GM12878 (cell line): ENCODE data around the gene PRRT4. TPM values are rescaled to one million over a fixed set of nuclear protein-coding genes. Genes with fewer than 3 reads are reported as not detected.

ENCODE experiments used
- ATAC-seq: fragments of 200-7000 bp; cut with Tn5 transposase; 3 replicates; pipeline ENCODE4 v1.9.1; 2020; ENCODE audit warnings: mild to moderate bottlenecking, moderate library complexity
- BruUV-seq: library from RNA; stranded (reverse); fragments of 400-500 nt; replicated peaks from 2 replicates; lab custom pipeline; 2021; lab: Mats Ljungman, UMichigan
- CTCF ChIA-PET: fragments of 300-600 bp; sonication (Branson Sonifier 250); formaldehyde crosslinking; extraction: SDS; loops from one replicate; lab custom pipeline; 2021; ENCODE audit warnings: inconsistent platforms; lab: Yijun Ruan, JAX
- POLR2A ChIA-PET: fragments of 350-600 bp; formaldehyde crosslinking; extraction: SDS; loops from one replicate; lab custom pipeline; 2021; ENCODE audit warnings: inconsistent platforms; lab: Charles Lee
- RAD21 ChIA-PET: fragments of 300-600 bp; sonication (Branson Sonifier 250); formaldehyde crosslinking; loops from one replicate; lab custom pipeline; 2023; ENCODE audit warnings: antibody characterized with exemption; ENCODE audit not compliant: unreplicated experiment; lab: Charles Lee
- SMC1A ChIA-PET: fragments of 300-600 bp; sonication (Branson Sonifier 250); formaldehyde crosslinking; loops from one replicate; lab custom pipeline; 2023; ENCODE audit not compliant: unreplicated experiment, uncharacterized antibody; lab: Charles Lee
- DNase-seq: peaks from one replicate; pipeline ENCODE4 v3.0.0-alpha.2; 2011; ENCODE audit warnings: low read depth, low spot score
- FAIRE-seq: peaks from 3 replicates; lab custom pipeline; 2011; peaks lifted over from hg19 to GRCh38; lab: Jason Lieb, UNC
- H2AFZ ChIP-seq: 2 replicates; pipeline ENCODE4 v1.6.0; 2011; ENCODE audit warnings: low read depth, low read length, control low read depth; ENCODE audit not compliant: control insufficient read depth
- H3K27ac ChIP-seq: 2 replicates; pipeline ENCODE4 v1.5.1; 2011; ENCODE audit warnings: control low read depth; ENCODE audit not compliant: control insufficient read depth, insufficient read depth
- H3K27me3 ChIP-seq, 2 experiments: replicated peaks in 1 of 2; 2 replicates each; pipeline versions ENCODE4 v1.6.0 to v1.6.1; 2011; ENCODE audit warnings: low read length in 1 of 2; ENCODE audit not compliant: control insufficient read depth in 2 of 2, insufficient read depth in 2 of 2
- H3K36me3 ChIP-seq, 2 experiments: 2 replicates each; pipeline ENCODE4 v1.5.1; 2011; ENCODE audit warnings: low read length in 1 of 2; ENCODE audit not compliant: control insufficient read depth in 2 of 2, insufficient read depth in 2 of 2
- H3K4me1 ChIP-seq: 2 replicates; pipeline ENCODE4 v1.6.1; 2011; ENCODE audit warnings: mild to moderate bottlenecking, low read length, moderate library complexity, mixed read lengths; ENCODE audit not compliant: control insufficient read depth, insufficient read depth
- H3K4me2 ChIP-seq: 2 replicates; pipeline ENCODE4 v1.6.0; 2011; ENCODE audit warnings: control low read depth; ENCODE audit not compliant: control insufficient read depth, insufficient read depth
- H3K4me3 ChIP-seq: fragments of 200-600 bp; sonication (generic); 2 replicates; pipeline ENCODE4 v1.5.1; 2016
- H3K79me2 ChIP-seq: 2 replicates; pipeline ENCODE4 v1.6.0; 2011; ENCODE audit warnings: low read length; ENCODE audit not compliant: control insufficient read depth, insufficient read depth
- H3K9ac ChIP-seq: 2 replicates; pipeline ENCODE4 v1.8.0; 2011; ENCODE audit warnings: low read length, control low read depth, mixed read lengths; ENCODE audit not compliant: control insufficient read depth, insufficient read depth
- H3K9me3 ChIP-seq: replicated peaks from 3 replicates; pipeline ENCODE4 v1.5.1; 2011; ENCODE audit warnings: mild to moderate bottlenecking, low read length; ENCODE audit not compliant: control insufficient read depth, insufficient read depth
- H4K20me1 ChIP-seq: 2 replicates; pipeline ENCODE4 v1.6.0; 2011; ENCODE audit not compliant: control insufficient read depth, insufficient read depth
- BHLHE40 ChIP-seq, 2 experiments: fragments of 450-650 bp in 1 of 2; IDR thresholded peaks; 2 replicates each; pipeline ENCODE4 v1.6.1; 2011 to 2017; ENCODE audit warnings: low read depth in 2 of 2, borderline replicate concordance in 1 of 2, improper control_type of control experiment in 1 of 2, low read length in 1 of 2, mild to moderate bottlenecking in 1 of 2
- KAT2A ChIP-seq: conservative IDR thresholded peaks from 2 replicates; pipeline ENCODE4 v1.6.1; 2011; ENCODE audit warnings: low read depth, low read length; ENCODE audit not compliant: control insufficient read depth
- KDM1A ChIP-seq: fragments of 200-600 bp; sonication (generic); IDR thresholded peaks from 2 replicates; pipeline ENCODE4 v1.6.1; 2016; ENCODE audit warnings: borderline replicate concordance
- RAD51 ChIP-seq: fragments of 450-650 bp; IDR thresholded peaks from 2 replicates; pipeline ENCODE4 v1.6.1; 2016; ENCODE audit warnings: moderate library complexity, mild to moderate bottlenecking, inconsistent platforms
- YY1 ChIP-seq: IDR thresholded peaks from 2 replicates; pipeline ENCODE4 v1.6.1; 2011; ENCODE audit warnings: low read depth, mild to moderate bottlenecking, low read length
- WGBS: methylation state at CpG from one replicate; pipeline ENCODE4 v1.1.6; 2016; ENCODE audit warnings: low lambda C conversion rate; ENCODE audit not compliant: insufficient replicate concordance, insufficient coverage; ENCODE audit errors: missing lambda C conversion rate; 5-methylcytosine and 5-hydroxymethylcytosine counted together
- in situ Hi-C: fragments of 300-500 bp; cut with MboI; formaldehyde crosslinking; loops from 9 replicates; pipeline ENCODE4 v1.14.3; 2018; ENCODE audit warnings: mixed read lengths
- intact Hi-C: fragments of 100-400 bp; cut with micrococcal nuclease; formaldehyde crosslinking; loops from one replicate; pipeline ENCODE4 v1.14.2; 2022; ENCODE audit not compliant: unreplicated experiment
- polyA plus RNA-seq, 11 experiments: library from polyadenylated mRNA; depleted of rRNA in 4 of 11; unstranded in 6 of 11; stranded (reverse) in 5 of 11; fragments of >200 nt; fragmentation: Nextera tagmentation in 4 of 11; fragmentation: Illumina TruSeq in 1 of 11; extraction: Ambion mirVana in 4 of 11; extraction: Trizol in 1 of 11; gene quantifications; 1 replicate in 1 of 11; 2 replicates in 10 of 11; pipeline versions ENCODE4 v1.2.1 to v1.2.3, GENCODE V29; 2011 to 2016; ENCODE audit warnings: inconsistent platforms in 2 of 11, missing spikeins in 2 of 11, low read depth in 1 of 11
- total RNA-seq, 4 experiments: library from RNA; depleted of rRNA in 3 of 4; stranded (reverse); fragments of >200 nt in 3 of 4; fragmentation: Illumina TruSeq in 1 of 4; extraction: Trizol in 1 of 4; gene quantifications; 2 replicates each; pipeline versions ENCODE4 v1.2.1 to v1.2.3, GENCODE V29; 2013 to 2021
- TF ChIP-seq, protein P1 (sequence below): fragments of 450-650 bp; IDR thresholded peaks from 2 replicates; pipeline ENCODE4 v1.6.1; 2017; ENCODE audit warnings: low read depth, mild to moderate bottlenecking, moderate library complexity
- TF ChIP-seq, protein P2 (sequence below), 3 experiments: IDR thresholded peaks in 2 of 3; conservative IDR thresholded peaks in 1 of 3; 2 replicates each; pipeline ENCODE4 v1.5.1; 2011; ENCODE audit warnings: low read depth in 3 of 3, low read length in 3 of 3, mild to moderate bottlenecking in 3 of 3, control low read depth in 2 of 3, moderate library complexity in 2 of 3, inconsistent platforms in 1 of 3, mixed read lengths in 1 of 3; ENCODE audit not compliant: control insufficient read depth in 2 of 3, insufficient read depth in 1 of 3; ENCODE audit errors: extremely low read depth in 1 of 3

PRRT4 gene
- total and polyA plus RNA-seq, 10 of the 15 experiments (the other 5 are each of a cell fraction or from before 2014, with no cell fraction given) = not detected

DNA sequence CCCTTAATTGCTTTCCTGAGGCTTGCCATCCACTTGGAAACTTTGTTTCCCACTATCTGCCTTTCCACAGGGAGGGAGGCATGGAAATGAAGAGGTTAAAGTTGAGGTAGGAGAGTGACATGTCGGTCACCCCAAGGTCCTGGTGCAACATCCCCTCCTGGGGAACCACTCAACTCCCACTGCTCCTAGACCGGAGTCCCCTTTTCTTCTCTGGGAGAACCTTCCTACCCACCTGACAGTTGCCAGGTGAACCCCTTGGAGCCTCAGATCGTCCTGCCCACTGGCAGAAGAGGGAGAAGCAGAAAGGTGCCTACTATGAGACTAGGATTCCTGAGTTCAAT lies 26.6 kb upstream of the PRRT4 start:
- no peak overlapping the region for H3K27ac ChIP-seq
- CTCF ChIA-PET = interaction anchor here (0.7 to 6.4 kb wide), 15 partner anchors 10 to 179 kb away, joined by 3 to 106 read pairs (median 5); partner anchors contain the start of gene RBM28
- H2AFZ ChIP-seq = no peak overlapping the region
- DNase-seq (no peak), ATAC-seq (no peak), FAIRE-seq (no peak)
- H3K4me3 ChIP-seq = no peak overlapping the region
- SMC1A ChIA-PET = interaction anchor here (0.6 to 2.3 kb wide), 6 partner anchors 10 to 254 kb away, joined by 3 to 19 read pairs (median 4); no protein-coding TSS in a partner anchor
- intact Hi-C loops = loop anchor here (10.0 kb wide), 1 partner anchor 253 kb away; no protein-coding TSS in a partner anchor
- H3K36me3 ChIP-seq = no peaks in the 10 kb centered on the region
- TF ChIP-seq RAD51 (no peak), KDM1A (no peak), YY1 (no peak), BHLHE40 (IDR thresholded peaks at IDR 0.05; ENCODE audit: borderline replicate concordance in 1 of 2, low read depth in 2 of 2, low read length in 1 of 2) (no peak), KAT2A (no peak)
- TF ChIP-seq, protein P1, sequence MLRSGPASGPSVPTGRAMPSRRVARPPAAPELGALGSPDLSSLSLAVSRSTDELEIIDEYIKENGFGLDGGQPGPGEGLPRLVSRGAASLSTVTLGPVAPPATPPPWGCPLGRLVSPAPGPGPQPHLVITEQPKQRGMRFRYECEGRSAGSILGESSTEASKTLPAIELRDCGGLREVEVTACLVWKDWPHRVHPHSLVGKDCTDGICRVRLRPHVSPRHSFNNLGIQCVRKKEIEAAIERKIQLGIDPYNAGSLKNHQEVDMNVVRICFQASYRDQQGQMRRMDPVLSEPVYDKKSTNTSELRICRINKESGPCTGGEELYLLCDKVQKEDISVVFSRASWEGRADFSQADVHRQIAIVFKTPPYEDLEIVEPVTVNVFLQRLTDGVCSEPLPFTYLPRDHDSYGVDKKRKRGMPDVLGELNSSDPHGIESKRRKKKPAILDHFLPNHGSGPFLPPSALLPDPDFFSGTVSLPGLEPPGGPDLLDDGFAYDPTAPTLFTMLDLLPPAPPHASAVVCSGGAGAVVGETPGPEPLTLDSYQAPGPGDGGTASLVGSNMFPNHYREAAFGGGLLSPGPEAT = no peak
- TF ChIP-seq, protein P2, sequence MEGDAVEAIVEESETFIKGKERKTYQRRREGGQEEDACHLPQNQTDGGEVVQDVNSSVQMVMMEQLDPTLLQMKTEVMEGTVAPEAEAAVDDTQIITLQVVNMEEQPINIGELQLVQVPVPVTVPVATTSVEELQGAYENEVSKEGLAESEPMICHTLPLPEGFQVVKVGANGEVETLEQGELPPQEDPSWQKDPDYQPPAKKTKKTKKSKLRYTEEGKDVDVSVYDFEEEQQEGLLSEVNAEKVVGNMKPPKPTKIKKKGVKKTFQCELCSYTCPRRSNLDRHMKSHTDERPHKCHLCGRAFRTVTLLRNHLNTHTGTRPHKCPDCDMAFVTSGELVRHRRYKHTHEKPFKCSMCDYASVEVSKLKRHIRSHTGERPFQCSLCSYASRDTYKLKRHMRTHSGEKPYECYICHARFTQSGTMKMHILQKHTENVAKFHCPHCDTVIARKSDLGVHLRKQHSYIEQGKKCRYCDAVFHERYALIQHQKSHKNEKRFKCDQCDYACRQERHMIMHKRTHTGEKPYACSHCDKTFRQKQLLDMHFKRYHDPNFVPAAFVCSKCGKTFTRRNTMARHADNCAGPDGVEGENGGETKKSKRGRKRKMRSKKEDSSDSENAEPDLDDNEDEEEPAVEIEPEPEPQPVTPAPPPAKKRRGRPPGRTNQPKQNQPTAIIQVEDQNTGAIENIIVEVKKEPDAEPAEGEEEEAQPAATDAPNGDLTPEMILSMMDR (IDR thresholded peaks at IDR 0.05 in 2 of 3, conservative IDR thresholded peaks at IDR 0.05 in 1 of 3; ENCODE audit: control insufficient read depth in 2 of 3, extremely low read depth in 1 of 3, insufficient read depth in 1 of 3, low read depth in 3 of 3, low read length in 3 of 3) = no peak
- H3K79me2 ChIP-seq = no peaks in the 10 kb centered on the region
- H4K20me1 ChIP-seq = no peaks in the 10 kb centered on the region
- in situ Hi-C loops = no loop called here
- POLR2A ChIA-PET = no interaction called here
- no peak overlapping the region for H3K9ac ChIP-seq
- H3K9me3 ChIP-seq = no peaks in the 10 kb centered on the region
- 67% methylated on average over 3 of the region's 3 CpGs for WGBS
- no peaks in the 10 kb centered on the region; a peak in 1 of 4 replicates for H3K27me3 ChIP-seq
- no peaks in the 10 kb centered on the region for H3K4me1 ChIP-seq
- RAD21 ChIA-PET = interaction anchor here (1.0 to 2.8 kb wide), 4 partner anchors 14 to 40 kb away, joined by 3 to 24 read pairs (median 4); no protein-coding TSS in a partner anchor
- H3K4me2 ChIP-seq = no peak overlapping the region
- BruUV-seq = no TSS peak
